GM12892 (cell line): Measurements from ENCODE around the gene LIMS2.

ENCODE experiments used
- DNase-seq: peaks from one replicate; pipeline ENCODE4 v3.0.0; 2011; ENCODE audit not compliant: insufficient read length
- FAIRE-seq: peaks from 2 replicates; lab custom pipeline; 2011; peaks lifted over from hg19 to GRCh38; lab: Jason Lieb, UNC
- POLR2A ChIP-seq: IDR thresholded peaks from 2 replicates; pipeline ENCODE4 v1.6.1; 2011; ENCODE audit warnings: low read depth, low read length, control low read depth
- POLR2AphosphoS5 ChIP-seq: IDR thresholded peaks from 2 replicates; pipeline ENCODE4 v1.6.1; 2011; ENCODE audit warnings: low read depth, low read length, control low read depth
- TAF1 ChIP-seq: IDR thresholded peaks from 2 replicates; pipeline ENCODE4 v1.6.1; 2011; ENCODE audit warnings: low read depth, mild to moderate bottlenecking, control low read depth, low read length, borderline replicate concordance

LIMS2 gene

DNA sequence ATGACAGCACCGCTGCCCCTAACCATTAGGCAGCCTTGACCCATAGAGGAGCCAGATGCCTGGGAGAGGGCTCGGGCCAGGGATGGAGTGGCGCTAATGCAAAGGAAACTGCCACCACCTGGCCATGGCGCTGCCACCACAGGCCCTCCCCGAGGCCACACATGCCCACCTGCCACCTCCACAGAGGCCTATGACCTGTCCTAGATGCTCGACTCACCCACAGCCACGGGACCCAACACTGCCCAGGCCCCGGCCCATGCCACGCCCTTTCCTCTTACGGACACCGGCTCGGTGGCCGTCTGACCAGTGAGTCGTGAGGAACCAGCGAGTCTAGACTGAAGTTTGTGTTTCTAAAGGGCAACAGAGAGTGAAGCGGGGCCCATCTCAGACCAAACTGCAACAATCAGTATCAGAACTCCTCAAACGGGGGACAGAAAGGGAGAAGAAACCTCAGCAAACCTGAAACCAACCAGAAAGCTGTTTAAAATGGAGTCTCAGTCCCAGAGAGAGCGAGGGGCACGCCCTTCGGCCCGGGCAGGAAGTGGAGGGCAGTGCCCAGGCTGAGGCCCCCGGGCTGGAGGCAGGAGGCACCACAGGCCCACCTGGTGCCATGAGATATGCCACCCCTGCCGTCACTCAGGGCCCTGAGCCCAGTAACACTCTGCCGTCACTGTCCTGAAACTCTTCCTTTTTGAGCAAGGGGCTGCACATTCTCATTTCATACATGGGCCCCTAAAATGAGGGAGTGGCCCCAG, 28.7 kb downstream of the LIMS2 start:
- FAIRE-seq (no peak), DNase-seq (no peak)
- TF ChIP-seq POLR2A (no peak), POLR2AphosphoS5 (no peak), TAF1 (no peak)

GRCh38 chr2:127645395-127646291, 29.7 kb downstream of the LIMS2 start, which contains the start of gene GPR17:
GPR17 (plus strand) TSS chr2:127646153; CDS start chr2:127650736, 4,583 bp downstream.
- DNase-seq (no peak), FAIRE-seq (no peak)
- TF ChIP-seq POLR2A: no peak
- TF ChIP-seq TAF1: no peak
- TF ChIP-seq POLR2AphosphoS5: no peak

GRCh38 chr2:127645026-127645394, 30.3 kb downstream of the LIMS2 start:
- TF ChIP-seq POLR2A (no peak), TAF1 (no peak), POLR2AphosphoS5 (no peak)
- DNase-seq (no peak), FAIRE-seq (no peak)

GRCh38 chr2:127644066-127645025, 31.0 kb downstream of the LIMS2 start:
- FAIRE-seq (no peak), DNase-seq (no peak)

GRCh38 chr2:127643439-127644065, 31.8 kb downstream of the LIMS2 start:
- FAIRE-seq (no peak), DNase-seq (no peak)
- TF ChIP-seq POLR2A (no peak), TAF1 (no peak), POLR2AphosphoS5 (no peak)

More at GRCh38 chr2:127644066-127645025, 31.0 kb downstream of the LIMS2 start:
- TF ChIP-seq POLR2AphosphoS5 (no peak), TAF1 (no peak), POLR2A (no peak)

DNA sequence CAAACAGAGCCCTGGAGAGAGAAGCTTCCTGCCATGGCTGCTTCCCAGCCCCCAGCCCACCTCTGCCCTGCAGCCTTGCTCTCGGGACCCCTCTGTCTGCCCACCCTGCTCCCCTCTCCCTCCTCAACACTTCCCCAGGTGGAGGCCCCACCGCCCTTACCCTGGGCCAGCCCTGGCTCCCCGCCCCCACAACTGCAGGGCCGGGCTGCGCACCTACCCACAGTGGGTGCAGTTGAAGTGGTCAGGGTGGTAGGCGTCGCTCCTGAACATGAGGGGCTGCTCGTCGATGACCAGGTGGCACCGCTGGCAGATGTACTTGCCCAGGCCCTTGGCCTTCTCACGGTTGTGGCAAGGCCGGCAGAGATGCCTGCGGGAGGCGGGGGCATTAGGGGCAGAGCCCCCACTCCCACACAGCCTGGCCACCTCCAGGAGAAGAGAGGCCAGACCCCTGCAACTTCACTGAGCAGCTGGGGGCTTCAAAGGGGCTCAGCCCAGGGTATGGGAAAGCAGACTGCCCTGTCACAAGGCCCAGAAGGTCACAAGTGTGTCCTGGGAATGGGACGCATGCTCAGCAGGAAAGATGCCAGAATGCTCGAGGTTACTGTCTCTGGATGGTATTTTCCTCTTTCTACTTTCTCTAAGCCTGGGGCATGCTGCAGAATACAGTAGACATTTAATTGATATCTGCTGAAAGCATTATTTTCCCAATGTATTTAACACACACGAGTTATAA, 32.5 kb downstream of the LIMS2 start:
- FAIRE-seq (no peak), DNase-seq (no peak)
- no peak for TF ChIP-seq POLR2AphosphoS5
- TF ChIP-seq TAF1: no peak
- TF ChIP-seq POLR2A: no peak

GRCh38 chr2:127641846-127642507, 33.4 kb downstream of the LIMS2 start:
- no peak for FAIRE-seq
- TF ChIP-seq POLR2AphosphoS5 (no peak), POLR2A (no peak), TAF1 (no peak)
- no peak for DNase-seq

DNA sequence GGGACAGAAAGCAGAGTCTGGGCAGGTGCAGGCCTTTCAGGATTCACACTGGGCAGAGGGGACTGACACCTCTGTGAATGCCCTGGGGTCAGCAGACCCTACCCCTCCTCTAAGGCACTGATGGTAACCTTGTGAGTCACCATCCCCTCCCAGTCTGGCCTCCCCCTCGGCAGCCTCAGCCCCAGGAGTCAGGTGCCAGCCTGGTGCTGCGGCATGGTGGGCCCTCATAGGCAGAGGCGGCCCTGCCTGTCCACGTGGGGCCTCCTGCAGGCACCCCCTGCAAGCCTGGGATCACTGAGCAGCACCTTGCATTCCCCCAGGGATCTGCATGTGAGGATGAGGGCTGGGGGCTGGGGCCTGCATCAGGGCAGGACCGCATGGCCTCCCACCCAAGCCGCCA, 34.2 kb downstream of the LIMS2 start:
- DNase-seq: no peak
- no peak for FAIRE-seq
- TF ChIP-seq POLR2AphosphoS5: no peak
- no peak for TF ChIP-seq POLR2A
- no peak for TF ChIP-seq TAF1
